GM21381 (cell line): Measurements from ENCODE around the gene GPC2.
"Not testable (repeated sequence)": the region's sequence is repeated elsewhere in the genome, so short reads cannot be mapped to it uniquely, and the experiment has no call there.

Source experiments
- ATAC-seq: cut with Tn5 transposase; IDR thresholded peaks from one replicate; pipeline ENCODE4 v1.9.1; 2021; ENCODE audit warnings: mild to moderate bottlenecking, moderate library complexity; ENCODE audit not compliant: unreplicated experiment

GPC2 gene

DNA sequence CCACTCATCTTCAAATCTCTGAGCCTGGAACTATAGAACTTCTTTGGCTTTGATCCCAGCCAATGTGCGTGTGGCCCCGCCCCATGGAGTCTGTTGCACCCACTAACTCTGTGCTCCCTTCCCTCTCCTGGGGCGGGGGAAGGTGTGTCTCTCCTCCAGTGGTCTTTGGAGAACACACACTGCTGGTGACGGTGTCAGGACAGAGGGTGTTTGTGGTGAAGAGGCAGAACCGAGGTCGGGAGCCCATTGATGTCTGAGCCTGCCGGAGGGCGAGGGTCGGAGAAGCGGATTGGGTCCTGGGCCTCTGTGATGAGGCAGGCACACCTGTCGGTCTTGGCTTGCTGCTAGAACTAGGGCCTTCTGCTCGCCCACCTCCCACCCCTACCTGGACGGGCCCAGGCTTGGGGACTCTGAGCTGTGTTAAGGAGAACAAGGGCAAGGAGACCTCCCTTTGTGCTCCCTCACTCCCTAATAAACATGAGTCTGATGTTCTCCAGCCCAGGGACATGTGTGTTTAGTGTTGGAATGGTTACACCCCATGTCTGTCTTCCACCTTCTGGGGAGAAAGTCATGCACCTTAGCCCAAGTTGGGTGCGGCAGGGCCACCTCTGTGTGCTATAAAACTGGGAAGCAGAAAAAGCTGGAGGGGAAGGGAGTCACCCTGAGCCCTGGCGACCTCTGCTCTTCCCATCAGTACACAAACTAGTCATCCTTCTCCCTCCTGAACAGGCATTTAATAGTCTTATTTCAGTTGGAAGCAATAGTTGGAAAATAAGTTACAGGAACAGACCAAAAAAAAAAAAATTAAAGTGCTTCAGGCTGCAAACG lies 23.3 kb downstream of the GPC2 start:
- ATAC-seq, result no peak

DNA sequence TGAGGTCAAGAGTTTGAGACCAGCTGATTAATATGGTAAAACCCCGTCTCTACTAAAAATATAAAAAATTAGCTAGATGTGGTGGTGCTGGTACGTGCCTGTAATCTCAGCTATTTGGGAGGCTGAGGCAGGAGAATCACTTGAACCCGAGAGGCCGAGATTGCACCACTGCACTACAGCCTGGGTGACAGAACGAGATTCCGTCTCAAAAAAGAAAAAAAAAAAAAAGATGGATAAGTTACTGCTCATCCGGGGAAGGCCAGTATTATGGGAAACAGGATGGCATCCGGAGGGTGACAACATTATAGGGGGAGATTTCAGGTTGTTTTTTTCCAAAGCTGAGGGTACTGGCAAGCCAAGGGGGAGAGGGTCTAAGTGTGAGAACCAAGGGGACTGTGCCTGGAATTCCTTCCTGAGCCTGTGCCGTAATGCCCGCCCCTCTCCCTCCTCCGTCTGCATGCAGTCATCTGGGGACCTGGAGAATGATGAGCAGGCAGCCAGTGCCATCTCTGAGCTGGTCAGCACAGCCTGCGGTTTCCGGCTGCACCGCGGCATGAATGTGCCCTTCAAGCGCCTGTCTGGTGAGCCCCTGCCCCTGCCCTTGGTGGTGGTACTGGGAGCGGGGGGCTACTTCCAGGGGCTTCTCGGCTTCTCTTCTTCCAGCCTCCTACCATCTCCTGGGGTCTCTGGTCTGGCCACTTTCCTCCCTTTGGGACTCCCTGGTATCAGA lies 24.1 kb downstream of the GPC2 start:
- ATAC-seq, result no peak

DNA sequence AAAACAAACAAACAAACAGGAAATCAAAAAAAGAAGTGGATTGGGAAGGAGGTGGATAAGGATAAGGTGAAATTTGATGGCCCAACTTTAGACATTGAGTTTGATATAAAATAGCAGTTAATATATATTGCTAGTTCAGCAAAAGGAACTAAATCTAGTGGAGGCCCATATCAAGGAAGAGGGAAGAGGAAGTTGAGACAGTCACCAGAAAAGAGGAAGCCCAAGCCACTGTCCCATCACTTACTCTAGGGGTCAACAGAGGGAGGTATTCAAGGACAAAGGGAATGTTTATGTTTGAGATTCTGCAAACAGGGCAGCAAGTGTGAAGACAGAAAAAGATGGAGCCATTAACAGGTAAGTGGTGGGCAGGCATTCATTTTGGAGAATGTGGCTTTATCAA lies 24.8 kb downstream of the GPC2 start:
- no peak for ATAC-seq

DNA sequence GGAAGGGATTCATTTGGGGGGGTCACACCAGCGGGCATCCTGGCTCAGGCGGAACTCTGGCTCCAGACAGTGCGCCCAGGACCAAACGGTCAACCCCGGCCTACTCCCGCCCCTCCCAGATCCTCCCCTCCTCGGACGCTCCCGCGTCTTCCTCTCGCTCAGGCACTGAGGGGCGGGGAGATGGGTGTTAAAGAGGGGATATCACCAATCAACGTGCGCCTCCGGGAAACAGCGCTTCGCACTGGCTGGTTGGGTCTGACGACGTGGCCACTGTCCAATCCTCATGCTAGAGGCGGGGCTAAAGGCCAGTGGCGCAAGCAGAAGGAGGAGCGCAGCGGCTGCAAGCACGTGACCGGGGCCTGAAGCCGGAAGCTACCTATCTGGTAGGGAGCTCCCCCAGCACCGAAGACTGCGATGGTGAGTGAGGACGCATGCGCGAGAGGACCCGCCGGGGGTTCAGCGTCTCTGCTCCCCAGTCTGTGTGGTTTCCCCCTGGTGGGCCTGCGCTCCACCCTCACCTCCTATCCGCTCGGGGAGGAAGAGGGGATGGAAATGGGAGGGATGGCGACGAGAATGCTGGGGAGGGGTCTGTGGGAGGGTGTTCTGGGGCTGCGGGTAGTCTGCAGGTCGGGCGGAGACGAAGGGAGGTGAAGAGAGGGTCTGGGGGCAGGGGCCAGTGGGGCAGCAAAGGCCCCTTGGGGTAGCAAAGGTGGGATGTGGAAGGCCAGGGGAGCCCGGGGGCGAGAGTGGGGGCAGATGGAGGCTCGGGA lies 28.4 kb downstream of the GPC2 start, which contains the start of gene LAMTOR4:
Gene LAMTOR4, plus strand, starts transcription at position 360 of the 770 bp plus-strand sequence. Its CDS starts 55 bp downstream, at position 415.
- ATAC-seq, result peak; percentile 97

DNA sequence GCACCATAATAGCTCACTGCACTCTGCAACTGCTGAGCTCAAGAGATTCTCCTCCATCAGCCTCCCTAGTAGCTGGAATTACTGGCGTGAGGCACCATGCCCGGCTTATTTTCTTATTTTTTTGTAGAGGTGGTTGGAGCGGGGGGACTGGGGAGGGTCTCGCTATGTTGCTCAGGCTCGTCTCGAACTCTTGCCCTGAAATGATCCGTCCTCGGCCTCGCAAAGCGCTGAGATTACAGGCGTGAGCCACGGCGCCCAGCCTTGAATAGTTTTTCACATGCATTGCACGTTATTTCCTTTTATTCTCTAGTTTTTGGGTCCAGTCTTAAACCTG lies 29.0 kb downstream of the GPC2 start:
- ATAC-seq, result no peak

DNA sequence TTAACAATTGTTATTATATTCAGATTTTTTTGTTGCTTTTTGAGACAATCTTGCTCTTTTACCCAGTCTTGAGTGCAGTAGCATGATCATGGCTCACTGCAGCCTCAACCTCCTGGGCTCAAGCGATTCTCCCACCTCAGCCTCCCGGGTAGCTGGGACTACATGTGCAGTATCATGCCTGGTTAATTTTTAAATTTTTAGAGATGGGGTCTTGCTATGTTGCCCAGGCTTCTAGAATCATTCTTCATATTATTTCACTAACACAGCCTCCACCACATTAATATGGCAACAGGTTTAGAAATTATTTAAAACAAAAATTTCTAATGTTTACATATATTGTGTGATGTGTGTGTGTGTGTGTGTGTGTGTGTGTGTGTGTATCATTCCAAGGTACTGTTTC lies 29.9 kb downstream of the GPC2 start:
- no peak for ATAC-seq

DNA sequence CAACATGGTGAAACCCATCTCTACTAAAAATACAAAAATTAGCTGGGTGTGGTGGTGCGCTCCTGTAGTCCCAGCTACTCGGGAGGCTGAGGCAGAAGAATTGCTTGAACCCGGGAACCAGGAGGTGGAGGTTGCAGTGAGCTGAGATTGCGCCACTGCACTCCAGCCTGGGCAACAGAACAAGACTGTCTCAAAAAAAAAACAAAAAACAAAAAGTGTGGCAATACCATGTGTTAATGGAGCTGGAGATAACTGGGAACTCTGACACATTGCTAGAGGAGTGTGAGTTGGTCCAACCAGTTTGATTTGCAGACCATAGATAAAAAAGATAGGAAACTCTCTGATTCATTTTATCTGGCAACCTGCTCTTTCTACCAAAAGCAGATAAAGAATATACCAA lies 30.8 kb downstream of the GPC2 start:
- not testable (repeated sequence) for ATAC-seq

DNA sequence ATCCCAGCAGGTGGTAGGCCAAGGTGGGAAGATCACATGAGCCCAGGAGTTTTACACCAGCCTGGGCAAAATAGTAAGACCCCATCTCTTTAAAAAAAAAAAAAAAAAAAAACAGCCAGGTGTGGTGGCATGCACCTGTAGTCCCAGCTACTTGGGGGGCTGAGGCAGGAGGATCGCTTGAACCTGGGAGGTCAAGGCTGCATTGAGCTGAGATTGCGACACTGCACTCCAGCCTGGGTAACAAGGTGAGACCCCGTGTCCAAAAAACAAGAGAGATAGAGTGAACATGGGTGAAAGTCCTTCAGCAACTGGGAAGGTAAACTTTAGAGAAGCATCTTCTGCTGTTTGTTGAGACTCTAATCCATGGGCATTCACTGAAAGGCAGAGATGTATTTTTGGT lies 34.7 kb downstream of the GPC2 start:
- no peak for ATAC-seq

DNA sequence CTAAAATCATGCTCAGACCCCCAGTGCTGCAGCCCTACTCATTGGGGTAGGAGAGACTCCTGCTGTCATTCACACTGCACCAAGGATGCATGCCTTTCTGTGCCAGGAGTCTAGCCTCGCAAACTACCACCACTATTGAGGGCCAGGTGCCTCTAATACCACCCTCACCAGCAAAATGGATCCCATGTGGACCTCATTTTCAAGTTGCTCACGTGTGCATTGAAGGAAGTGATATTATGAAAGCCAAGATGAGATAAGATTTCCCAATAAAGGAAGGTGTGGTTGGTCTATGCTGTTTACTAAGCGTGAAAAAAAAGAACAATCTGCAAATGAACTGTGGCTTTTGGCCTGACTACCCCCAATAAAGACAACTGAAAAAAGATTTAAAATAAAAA lies 35.6 kb downstream of the GPC2 start:
- no peak for ATAC-seq

DNA sequence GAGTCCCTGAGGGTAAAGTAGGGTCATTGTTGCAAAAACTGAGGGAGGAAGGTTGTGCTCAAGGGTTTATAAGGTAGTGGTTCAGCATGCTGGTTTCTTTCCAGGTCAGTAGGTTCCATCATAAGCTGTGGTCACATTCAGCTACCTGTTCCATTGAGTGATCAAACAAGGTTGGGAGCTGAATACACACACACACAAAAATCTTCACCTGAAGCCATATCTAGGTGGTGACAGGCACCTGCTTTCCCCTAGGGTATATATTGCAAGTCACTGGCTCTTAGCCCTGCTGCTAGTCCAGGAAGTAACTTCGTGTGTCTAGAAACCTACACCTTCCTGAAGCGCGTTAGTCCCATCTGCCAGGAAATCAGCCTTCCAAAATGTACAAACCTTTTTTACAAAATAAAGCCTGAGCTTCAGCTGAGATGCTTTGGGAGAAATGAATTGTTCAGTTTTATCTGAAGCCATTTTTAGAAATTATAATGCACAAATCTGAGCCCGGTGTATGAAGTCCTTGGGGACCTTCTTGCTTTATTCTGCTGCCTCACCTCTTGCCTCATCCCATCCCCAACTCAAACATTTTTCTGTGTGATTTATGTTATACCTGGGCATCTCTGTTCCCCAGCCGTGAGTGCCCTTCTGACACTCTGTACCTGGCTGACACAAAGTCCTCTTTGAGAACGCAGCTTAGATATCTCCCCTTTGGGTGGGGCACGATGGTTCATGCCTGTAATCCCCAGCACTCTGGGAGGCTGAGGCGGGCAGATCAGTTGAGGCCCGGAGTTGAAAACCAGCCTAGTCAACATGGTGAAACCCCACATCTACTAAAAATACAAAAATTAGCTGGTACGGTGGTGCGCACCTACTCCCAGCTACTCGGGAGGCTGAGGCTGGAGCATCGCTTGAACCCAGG lies 39.1 kb downstream of the GPC2 start:
- no peak for ATAC-seq

DNA sequence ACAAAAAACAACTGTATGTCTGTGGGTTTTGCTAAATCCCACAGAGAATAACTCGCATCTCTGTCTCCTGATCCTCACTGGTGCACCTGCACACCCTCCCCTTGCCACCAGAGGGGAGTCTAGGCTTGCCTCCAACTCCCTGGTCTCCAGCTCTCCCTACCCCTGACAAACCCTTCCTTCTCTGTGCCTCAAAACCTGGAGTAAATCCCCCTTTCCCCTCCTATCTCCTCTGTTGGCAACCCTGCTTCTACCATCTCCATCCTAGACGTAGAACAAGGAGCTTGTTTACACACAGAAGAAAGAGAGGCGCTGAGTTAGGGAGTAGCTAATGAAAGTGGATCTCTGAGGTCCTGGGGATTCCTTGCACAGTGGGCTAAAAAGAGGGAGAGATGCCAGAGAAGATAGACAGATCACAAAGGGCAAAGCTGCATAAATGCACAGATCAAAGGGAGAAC lies 44.5 kb downstream of the GPC2 start:
- ATAC-seq, result no peak

DNA sequence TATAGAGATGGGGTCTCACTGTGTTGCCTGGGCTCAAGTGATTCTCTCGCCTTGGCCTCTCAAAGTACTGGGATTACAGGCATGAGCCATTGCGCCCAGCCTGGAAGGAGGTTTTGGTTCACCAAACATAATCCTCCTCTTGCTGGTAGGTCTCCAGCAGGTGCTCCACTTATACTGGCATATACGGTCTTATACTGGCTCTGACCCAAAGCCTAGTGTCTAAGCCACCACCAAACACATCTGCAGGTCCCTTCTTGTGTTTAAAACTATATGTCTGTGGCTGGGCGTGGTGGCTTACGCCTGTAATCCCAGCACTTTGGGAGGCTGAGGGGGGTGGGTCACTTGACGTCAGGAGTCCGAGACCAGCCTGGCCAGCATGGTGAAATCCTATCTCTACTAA lies 45.1 kb downstream of the GPC2 start:
- ATAC-seq, result no peak

DNA sequence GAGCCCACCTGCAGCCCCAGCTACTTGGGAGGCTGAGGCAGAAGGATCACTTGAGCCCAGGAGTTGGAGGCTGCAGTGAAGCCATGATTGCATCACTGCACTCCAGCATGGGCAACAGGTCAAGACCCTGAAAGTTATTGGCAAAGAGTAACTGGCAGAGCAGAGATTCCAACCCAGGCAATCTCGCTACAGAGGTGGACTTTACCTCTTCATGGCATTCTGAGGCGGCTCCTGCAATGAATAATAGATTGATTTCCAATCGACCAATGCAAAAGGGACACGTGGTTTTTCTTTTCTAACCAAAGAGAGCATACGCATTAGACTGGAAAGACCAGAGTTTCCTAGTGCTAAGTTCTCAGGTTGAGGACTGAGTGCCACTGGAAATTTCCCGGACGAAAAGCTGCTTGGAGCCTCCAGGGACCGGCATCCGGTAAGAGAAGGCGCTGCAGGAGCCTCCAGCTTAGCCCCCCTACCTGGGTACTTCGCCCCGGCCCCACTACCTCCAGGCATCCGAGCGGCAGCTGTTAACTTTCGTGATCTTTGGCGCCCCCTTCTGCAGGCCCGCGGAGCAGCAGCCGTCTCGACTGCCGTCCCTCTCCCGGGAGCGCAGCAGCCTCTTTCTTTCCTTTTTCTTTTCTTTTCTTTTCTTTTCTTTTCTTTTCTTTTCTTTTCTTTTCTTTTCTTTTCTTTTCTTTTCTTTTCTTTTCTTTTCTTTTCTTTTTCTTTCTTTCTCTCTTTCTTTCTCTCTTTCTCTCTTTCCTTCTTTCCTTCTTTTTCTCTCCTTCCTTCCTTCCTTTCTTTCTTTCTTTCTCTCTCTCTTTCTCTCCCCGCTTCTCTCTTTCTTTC lies 46.4 kb downstream of the GPC2 start:
- ATAC-seq, result no peak

DNA sequence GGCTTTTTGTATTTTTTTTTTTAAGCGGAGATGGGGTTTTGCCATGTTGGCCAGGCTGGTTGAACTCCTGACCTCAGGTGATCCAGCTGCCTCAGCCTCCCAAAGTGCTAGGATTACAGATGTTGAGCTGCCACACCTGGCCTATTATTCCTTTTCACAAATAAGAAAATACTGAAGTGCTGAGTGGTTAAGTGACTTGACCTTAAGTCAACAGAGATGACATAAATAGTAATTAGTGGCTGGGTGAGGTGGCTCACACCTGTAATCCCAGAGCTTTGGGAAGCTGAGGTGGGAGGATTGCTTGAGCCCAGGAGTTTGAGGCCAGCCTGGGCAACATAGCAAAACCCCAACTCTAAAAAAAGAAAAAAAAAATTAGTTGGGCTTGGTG lies 47.0 kb downstream of the GPC2 start:
- ATAC-seq, result not testable (repeated sequence)

DNA sequence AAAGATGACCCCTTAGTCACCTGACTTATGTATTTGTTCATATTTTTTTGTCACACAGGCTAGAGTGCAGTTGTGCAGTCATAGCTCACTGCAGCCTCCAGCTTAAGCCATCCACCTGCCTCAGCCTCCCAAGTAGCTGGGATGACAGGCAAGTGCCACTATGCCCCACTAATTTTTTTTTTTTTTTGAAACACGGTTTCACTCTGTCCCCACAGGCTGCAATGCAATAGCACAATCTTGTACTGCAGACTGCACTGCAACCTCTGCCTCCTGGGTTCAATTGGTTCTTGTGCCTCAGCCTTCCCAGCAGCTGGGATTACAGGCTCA lies 48.6 kb downstream of the GPC2 start:
- no peak for ATAC-seq

DNA sequence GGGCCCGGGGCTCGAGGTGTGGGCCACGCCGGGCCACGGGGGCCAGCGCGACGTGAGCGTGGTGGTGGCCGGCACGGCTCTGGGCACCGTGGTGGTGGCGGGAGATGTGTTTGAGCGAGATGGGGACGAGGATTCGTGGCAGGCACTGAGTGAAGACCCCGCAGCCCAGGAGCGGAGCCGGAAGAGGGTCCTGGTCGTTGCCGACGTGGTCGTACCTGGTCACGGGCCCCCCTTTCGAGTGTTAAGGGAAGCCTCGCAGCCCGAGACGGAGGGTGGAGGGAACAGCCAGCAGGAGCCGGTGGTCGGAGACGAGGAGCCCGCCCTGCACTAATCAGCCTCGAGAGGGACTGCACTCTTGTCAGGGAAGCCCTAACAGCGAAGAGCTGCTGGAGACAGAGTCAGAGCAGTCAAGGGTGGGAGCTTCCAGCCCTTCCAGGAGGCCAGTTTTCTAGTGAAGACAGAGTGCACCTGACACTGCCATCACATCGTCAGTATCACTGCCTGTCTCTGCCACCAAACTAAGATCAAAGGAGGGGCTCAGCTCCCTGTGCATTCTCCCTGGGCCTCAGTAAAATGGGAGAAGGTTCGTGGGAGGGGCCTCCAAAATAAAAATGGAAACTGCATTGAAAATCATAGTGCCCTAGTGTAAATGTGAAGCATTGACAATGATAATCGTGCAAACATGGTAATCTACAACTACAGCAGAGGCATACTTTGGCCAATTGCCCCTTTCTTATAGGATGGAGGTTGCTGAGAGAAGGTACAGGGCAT lies 49.1 kb downstream of the GPC2 start:
- ATAC-seq, result no peak

DNA sequence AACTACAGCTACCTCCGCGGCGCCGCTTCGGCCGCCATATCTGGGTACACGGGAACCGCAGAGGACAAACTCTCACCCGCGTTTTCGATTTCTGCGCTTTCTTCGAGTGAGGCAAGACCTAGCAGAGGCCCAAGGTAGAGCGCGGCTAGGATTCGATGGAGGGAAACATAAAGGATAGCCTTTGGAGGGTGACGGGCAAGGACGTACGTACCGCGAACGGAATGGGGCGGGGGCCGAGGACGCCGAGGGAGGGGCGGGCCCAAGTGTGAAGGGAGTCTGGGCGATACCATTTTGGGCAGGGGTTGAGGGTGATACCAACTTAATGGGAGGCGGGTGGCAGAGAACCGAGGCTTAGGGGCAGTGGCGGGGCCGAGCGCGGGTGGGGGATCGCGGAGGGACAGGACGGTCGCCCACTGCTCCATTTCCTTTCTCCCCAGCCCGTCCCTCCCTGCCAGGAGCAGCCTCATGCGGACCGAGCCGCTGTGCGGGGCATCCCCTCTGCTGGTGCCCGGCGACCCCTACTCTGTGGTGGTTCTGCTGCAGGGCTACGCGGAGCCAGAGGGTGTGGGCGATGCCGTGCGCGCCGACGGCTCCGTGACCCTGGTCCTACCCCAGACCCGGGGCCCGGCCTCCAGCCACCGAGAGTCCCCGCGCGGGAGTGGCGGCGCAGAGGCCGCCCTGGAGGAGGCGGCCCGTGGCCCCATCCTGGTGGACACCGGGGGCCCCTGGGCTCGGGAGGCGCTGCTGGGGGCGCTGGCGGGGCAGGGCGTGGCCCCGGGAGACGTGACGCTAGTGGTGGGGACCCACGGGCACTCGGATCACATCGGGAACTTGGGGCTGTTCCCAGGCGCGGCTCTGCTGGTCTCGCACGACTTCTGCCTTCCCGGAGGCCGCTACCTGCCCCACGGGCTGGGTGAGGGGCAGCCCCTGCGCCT lies 50.0 kb downstream of the GPC2 start, which contains the start of gene MBLAC1:
Gene MBLAC1, plus strand, starts transcription at position 37 of the 935 bp plus-strand sequence. Its CDS starts 429 bp downstream, at position 466.
- ATAC-seq, result peak; percentile 62
